ENCODE data around the gene ST6GALNAC4.

ST6GALNAC4 gene

GRCh38 chr9:127918183-127919107 lies 1.6 kb upstream of the ST6GALNAC4 start:
- in situ Hi-C loops (cut with HindIII; ENCODE audit: low sequenced_read_pairs) = no loop called here

- in situ Hi-C loops (cut with HindIII; ENCODE audit: low sequenced_read_pairs) = no loop called here
Observed at GRCh38 chr9:127917603-127918002, 762 bp upstream of the ST6GALNAC4 start.

- in situ Hi-C loops (cut with HindIII; ENCODE audit: low sequenced_read_pairs) = no loop called here
Observed at GRCh38 chr9:127915801-127916719, 781 bp downstream of the ST6GALNAC4 start.

- in situ Hi-C loops (cut with HindIII; ENCODE audit: low sequenced_read_pairs) = no loop called here
Observed at GRCh38 chr9:127915325-127915752, 1.5 kb downstream of the ST6GALNAC4 start.

GRCh38 chr9:127913682-127914081 lies 3.2 kb downstream of the ST6GALNAC4 start:
- in situ Hi-C loops (cut with HindIII; ENCODE audit: low sequenced_read_pairs) = no loop called here

- in situ Hi-C loops (cut with HindIII; ENCODE audit: low sequenced_read_pairs) = no loop called here
Observed at GRCh38 chr9:127912882-127913281, 4.0 kb downstream of the ST6GALNAC4 start.

- in situ Hi-C loops (cut with HindIII; ENCODE audit: low sequenced_read_pairs) = no loop called here
Observed at GRCh38 chr9:127912296-127912695, 4.5 kb downstream of the ST6GALNAC4 start.

- in situ Hi-C loops (cut with HindIII; ENCODE audit: low sequenced_read_pairs) = no loop called here
Observed at GRCh38 chr9:127910613-127911205, 6.1 kb downstream of the ST6GALNAC4 start.

- in situ Hi-C loops (cut with HindIII; ENCODE audit: low sequenced_read_pairs) = no loop called here
Observed at GRCh38 chr9:127909839-127910273, 7.0 kb downstream of the ST6GALNAC4 start.

GRCh38 chr9:127908660-127908926 lies 8.2 kb downstream of the ST6GALNAC4 start:
- in situ Hi-C loops (cut with HindIII; ENCODE audit: low sequenced_read_pairs) = no loop called here

GRCh38 chr9:127907867-127908659 lies 8.8 kb downstream of the ST6GALNAC4 start:
- in situ Hi-C loops (cut with HindIII; ENCODE audit: low sequenced_read_pairs) = no loop called here

GRCh38 chr9:127905788-127906191 lies 11.1 kb downstream of the ST6GALNAC4 start:
- in situ Hi-C loops (cut with HindIII; ENCODE audit: low sequenced_read_pairs) = no loop called here

GRCh38 chr9:127905004-127905728 lies 11.7 kb downstream of the ST6GALNAC4 start:
- in situ Hi-C loops (cut with HindIII; ENCODE audit: low sequenced_read_pairs) = no loop called here

- in situ Hi-C loops (cut with HindIII; ENCODE audit: low sequenced_read_pairs) = no loop called here
Observed at GRCh38 chr9:127904561-127905003, 12.3 kb downstream of the ST6GALNAC4 start.

GRCh38 chr9:127903557-127904475 lies 13.0 kb downstream of the ST6GALNAC4 start:
- in situ Hi-C loops (cut with HindIII; ENCODE audit: low sequenced_read_pairs) = no loop called here

GRCh38 chr9:127899128-127899943 lies 17.5 kb downstream of the ST6GALNAC4 start, which contains the start of gene ST6GALNAC6:
Gene ST6GALNAC6, minus strand, starts transcription at chr9:127899603. Its CDS starts 1,622 bp downstream, at chr9:127897981.
- in situ Hi-C loops (cut with HindIII; ENCODE audit: low sequenced_read_pairs) = no loop called here

GRCh38 chr9:127898433-127899127 lies 18.3 kb downstream of the ST6GALNAC4 start:
- in situ Hi-C loops (cut with HindIII; ENCODE audit: low sequenced_read_pairs) = no loop called here
